GM12878 (cell line): Measurements from ENCODE around the gene EGFL8. TPM values are rescaled to one million over a fixed set of nuclear protein-coding genes. Genes with fewer than 3 reads are reported as not detected.

Source experiments
- ATF3 ChIP-seq: IDR thresholded peaks from 2 replicates; pipeline ENCODE4 v1.6.1; 2011; ENCODE audit warnings: low read depth, mild to moderate bottlenecking, low read length, moderate library complexity, borderline replicate concordance; ENCODE audit errors: extremely low read depth
- CREB1 ChIP-seq: IDR thresholded peaks from 2 replicates; pipeline ENCODE4 v1.6.1; 2012; ENCODE audit warnings: low read depth, mild to moderate bottlenecking, inconsistent platforms
- DPF2 ChIP-seq: fragments of 450-650 bp; IDR thresholded peaks from 2 replicates; pipeline ENCODE4 v1.6.1; 2017; ENCODE audit warnings: mild to moderate bottlenecking
- EED ChIP-seq: sonication (generic); IDR thresholded peaks from 2 replicates; pipeline ENCODE4 v1.6.1; 2016; ENCODE audit warnings: antibody characterized with exemption, low read depth
- ESRRA ChIP-seq: IDR thresholded peaks from 2 replicates; pipeline ENCODE4 v1.6.1; 2012; ENCODE audit warnings: mild to moderate bottlenecking, low read length, improper control_type of control experiment
- IKZF1 ChIP-seq: fragments of 450-650 bp; conservative IDR thresholded peaks from 2 replicates; pipeline ENCODE4 v1.6.1; 2017; ENCODE audit warnings: antibody characterized with exemption, mild to moderate bottlenecking
- MLLT1 ChIP-seq: fragments of 450-650 bp; IDR thresholded peaks from 2 replicates; pipeline ENCODE4 v1.6.1; 2016; ENCODE audit warnings: mild to moderate bottlenecking
- NFIC ChIP-seq: IDR thresholded peaks from 2 replicates; pipeline ENCODE4 v1.6.1; 2012; ENCODE audit warnings: low read depth, mild to moderate bottlenecking, inconsistent platforms, low read length, moderate library complexity
- NRF1 ChIP-seq: conservative IDR thresholded peaks from 2 replicates; pipeline ENCODE4 v1.6.1; 2011; ENCODE audit warnings: mild to moderate bottlenecking, low read depth, low read length, improper control_type of control experiment
- RAD51 ChIP-seq: fragments of 450-650 bp; IDR thresholded peaks from 2 replicates; pipeline ENCODE4 v1.6.1; 2016; ENCODE audit warnings: moderate library complexity, mild to moderate bottlenecking, inconsistent platforms
- RELB ChIP-seq: fragments of 450-650 bp; IDR thresholded peaks from 2 replicates; pipeline ENCODE4 v1.6.1; 2017; ENCODE audit warnings: low read depth, mild to moderate bottlenecking, moderate library complexity
- SMAD1 ChIP-seq: fragments of 450-650 bp; IDR thresholded peaks from 2 replicates; pipeline ENCODE4 v1.6.1; 2018; ENCODE audit warnings: mild to moderate bottlenecking, low read depth; ENCODE audit not compliant: partially characterized antibody
- USF1 ChIP-seq: IDR thresholded peaks from 2 replicates; pipeline ENCODE4 v1.6.1; 2011; ENCODE audit warnings: borderline replicate concordance, low read depth, mild to moderate bottlenecking, moderate library complexity, mixed read lengths, low read length; ENCODE audit not compliant: insufficient read depth; ENCODE audit errors: extremely low read length
- ZBED1 ChIP-seq: IDR thresholded peaks from 2 replicates; pipeline ENCODE4 v1.6.1; 2016; ENCODE audit warnings: borderline replicate concordance
- ZNF274 ChIP-seq: IDR thresholded peaks from one replicate; pipeline ENCODE4 v1.8.0; 2011; ENCODE audit not compliant: insufficient read length, insufficient read depth
- ZNF384 ChIP-seq: IDR thresholded peaks from 2 replicates; pipeline ENCODE4 v1.6.1; 2012; ENCODE audit warnings: low read depth, mild to moderate bottlenecking, low read length, improper control_type of control experiment, borderline replicate concordance
- ZNF592 ChIP-seq: fragments of 450-650 bp; IDR thresholded peaks from 2 replicates; pipeline ENCODE4 v1.6.1; 2017; ENCODE audit warnings: mild to moderate bottlenecking, moderate library complexity
- ZNF622 ChIP-seq: fragments of 450-650 bp; IDR thresholded peaks from 2 replicates; pipeline ENCODE4 v1.6.1; 2017; ENCODE audit warnings: mild to moderate bottlenecking, inconsistent platforms
- polyA plus RNA-seq, 11 experiments: library from polyadenylated mRNA; depleted of rRNA in 4 of 11; unstranded in 6 of 11; stranded (reverse) in 5 of 11; fragments of >200 nt; fragmentation: Nextera tagmentation in 4 of 11; fragmentation: Illumina TruSeq in 1 of 11; extraction: Ambion mirVana in 4 of 11; extraction: Trizol in 1 of 11; gene quantifications; 1 replicate in 1 of 11; 2 replicates in 10 of 11; pipeline versions ENCODE4 v1.2.1 to v1.2.3, GENCODE V29; 2011 to 2016; ENCODE audit warnings: inconsistent platforms in 2 of 11, missing spikeins in 2 of 11, low read depth in 1 of 11
- total RNA-seq, 4 experiments: library from RNA; depleted of rRNA in 3 of 4; stranded (reverse); fragments of >200 nt in 3 of 4; fragmentation: Illumina TruSeq in 1 of 4; extraction: Trizol in 1 of 4; gene quantifications; 2 replicates each; pipeline versions ENCODE4 v1.2.1 to v1.2.3, GENCODE V29; 2013 to 2021

The EGFL8 gene
- total and polyA plus RNA-seq, 10 of the 15 experiments (the other 5 are each of a cell fraction or from before 2014, with no cell fraction given) = 0.07 to 3.5 (median 1.4) TPM

- TF ChIP-seq ZNF592 = no peak
- no peak for TF ChIP-seq NFIC
- TF ChIP-seq ZBED1 = no peak
- TF ChIP-seq ZNF384 = no peak
- no peak for TF ChIP-seq ESRRA
- peak; percentile 78 for TF ChIP-seq RELB
- TF ChIP-seq ZNF274 = no peak
- no peak for TF ChIP-seq ATF3
- no peak for TF ChIP-seq NRF1
- TF ChIP-seq SMAD1 = peak; percentile 87
- peak; percentile 15; the same call in 1 of the 2 replicates for TF ChIP-seq RAD51
- TF ChIP-seq CREB1 = no peak
- TF ChIP-seq MLLT1 = peak; percentile 83
- 0 out of 2 replicates have a peak, but pooled peaks have one; percentile 52 for TF ChIP-seq DPF2
- no peak for TF ChIP-seq USF1
- TF ChIP-seq EED = peak; percentile 64
- TF ChIP-seq ZNF622 = no peak
- peak; percentile 27; the same call in 1 of the 2 replicates for TF ChIP-seq IKZF1
Measured at GRCh38 chr6:32194825-32195651, 30.6 kb downstream of the EGFL8 start (continued).
